ENCODE measurements around the gene FAM131B.
A peak's percentile ranks its signal among the peaks of the same experiment; 100 is the strongest.

Gene FAM131B

GRCh38 chr7:143356414-143357050, 6.0 kb downstream of the FAM131B start:
- DNase-seq, result no peak

GRCh38 chr7:143355450-143356385, 6.8 kb downstream of the FAM131B start:
- DNase-seq, result no peak

- no peak for DNase-seq
Measured at GRCh38 chr7:143354965-143355364, 7.5 kb downstream of the FAM131B start.

- no peak for DNase-seq
Measured at GRCh38 chr7:143354376-143354775, 8.1 kb downstream of the FAM131B start.

GRCh38 chr7:143352531-143353002, 9.9 kb downstream of the FAM131B start:
- DNase-seq, result no peak

- no peak for DNase-seq
Measured at GRCh38 chr7:143351574-143351973, 10.9 kb downstream of the FAM131B start.

GRCh38 chr7:143351060-143351459, 11.5 kb downstream of the FAM131B start:
- no peak for DNase-seq

GRCh38 chr7:143347950-143348349, 14.6 kb downstream of the FAM131B start:
- no peak for DNase-seq

- no peak for DNase-seq
Measured at GRCh38 chr7:143346018-143346417, 16.5 kb downstream of the FAM131B start.

- peak; percentile 40 to 77 (median 49) for DNase-seq
Measured at GRCh38 chr7:143345428-143345900, 17.0 kb downstream of the FAM131B start.

GRCh38 chr7:143343596-143343995, 18.9 kb downstream of the FAM131B start:
- no peak for DNase-seq

GRCh38 chr7:143341842-143342241, 20.7 kb downstream of the FAM131B start:
- DNase-seq, result no peak

GRCh38 chr7:143337216-143337615, 25.3 kb downstream of the FAM131B start:
- DNase-seq, result no peak

GRCh38 chr7:143334244-143334643, 28.3 kb downstream of the FAM131B start:
- no peak for DNase-seq

- DNase-seq, result no peak
Measured at GRCh38 chr7:143331179-143331801, 31.2 kb downstream of the FAM131B start.

- DNase-seq, result no peak
Measured at GRCh38 chr7:143329471-143330170, 32.9 kb downstream of the FAM131B start.

GRCh38 chr7:143327903-143328302, 34.6 kb downstream of the FAM131B start:
- no peak for DNase-seq

- no peak for DNase-seq
Measured at GRCh38 chr7:143325240-143325639, 37.3 kb downstream of the FAM131B start.

GRCh38 chr7:143323653-143324052, 38.9 kb downstream of the FAM131B start:
- no peak for DNase-seq

GRCh38 chr7:143322760-143323633, 39.5 kb downstream of the FAM131B start:
- DNase-seq, result no peak

GRCh38 chr7:143321734-143322133, 40.8 kb downstream of the FAM131B start:
- DNase-seq, result no peak

- no peak for DNase-seq
Measured at GRCh38 chr7:143321242-143321641, 41.3 kb downstream of the FAM131B start.
